Fibroblast of lung (primary cell): Measurements from ENCODE around the gene EYA2. TPM values are rescaled to one million over a fixed set of nuclear protein-coding genes. Genes with fewer than 3 reads are reported as not detected.

Experiments
- DNase-seq, 2 donors: peaks; one replicate each; pipeline versions ENCODE4 v3.0.0 to v3.0.0-alpha.2; 2010; ENCODE audit warnings: low read depth in 2 of 2
- H2AFZ ChIP-seq: 2 replicates; pipeline ENCODE4 v1.5.1; 2012; ENCODE audit warnings: low read length, control low read depth, inconsistent platforms
- H3K27ac ChIP-seq: 2 replicates; pipeline ENCODE4 v1.5.1; 2011; ENCODE audit warnings: low read length, control low read depth; ENCODE audit not compliant: insufficient read depth
- H3K27me3 ChIP-seq: 2 replicates; pipeline ENCODE4 v1.5.1; 2011; ENCODE audit warnings: mild to moderate bottlenecking, low read length; ENCODE audit not compliant: control insufficient read depth, insufficient read depth
- H3K36me3 ChIP-seq: 2 replicates; pipeline ENCODE4 v1.5.1; 2011; ENCODE audit warnings: low read length; ENCODE audit not compliant: control insufficient read depth, insufficient read depth
- H3K4me1 ChIP-seq: 2 replicates; pipeline ENCODE4 v1.5.1; 2011; ENCODE audit warnings: low read length; ENCODE audit not compliant: control insufficient read depth, insufficient read depth; ENCODE audit errors: extremely low read depth
- H3K4me2 ChIP-seq: 2 replicates; pipeline ENCODE4 v1.5.1; 2011; ENCODE audit warnings: low read length, control low read depth; ENCODE audit not compliant: insufficient read depth; ENCODE audit errors: extremely low read depth
- H3K4me3 ChIP-seq, 4 experiments: fragments of 200-600 bp in 1 of 4; sonication (generic) in 1 of 4; replicated peaks in 1 of 4; 2 replicates each; pipeline ENCODE4 v1.5.1; 2011 to 2016; ENCODE audit warnings: low read length in 4 of 4, low read depth in 3 of 4, mild to moderate bottlenecking in 3 of 4, control low read depth in 2 of 4, inconsistent platforms in 1 of 4, mixed read lengths in 1 of 4; ENCODE audit not compliant: insufficient read depth in 1 of 4; ENCODE audit errors: control extremely low read depth in 1 of 4
- H3K79me2 ChIP-seq: 2 replicates; pipeline ENCODE4 v1.5.1; 2012; ENCODE audit warnings: mild to moderate bottlenecking, low read length, inconsistent platforms; ENCODE audit not compliant: control insufficient read depth, insufficient read depth
- H3K9ac ChIP-seq: 2 replicates; pipeline ENCODE4 v1.5.1; 2011; ENCODE audit warnings: mild to moderate bottlenecking, low read length, control low read depth; ENCODE audit not compliant: insufficient read depth
- H3K9me3 ChIP-seq: 2 replicates; pipeline ENCODE4 v1.5.1; 2012; ENCODE audit warnings: low read depth, low read length; ENCODE audit not compliant: control insufficient read depth, insufficient read depth
- H4K20me1 ChIP-seq: 2 replicates; pipeline ENCODE4 v1.5.1; 2011; ENCODE audit warnings: low read length; ENCODE audit not compliant: control insufficient read depth, insufficient read depth; ENCODE audit errors: extremely low read depth
- CTCF ChIP-seq, 2 donors: IDR thresholded peaks in 1 of 2; conservative IDR thresholded peaks in 1 of 2; 1 replicate in 1 of 2; 2 replicates in 1 of 2; pipeline ENCODE4 v1.5.1; 2011 to 2012; ENCODE audit warnings: low read length in 2 of 2, control low read depth in 1 of 2, inconsistent platforms in 1 of 2, low read depth in 1 of 2, mild to moderate bottlenecking in 1 of 2
- EZH2 ChIP-seq: IDR thresholded peaks from 2 replicates; pipeline ENCODE4 v1.5.1; 2012; ENCODE audit warnings: low read length, control low read depth, mild to moderate bottlenecking; ENCODE audit errors: missing control alignments
- polyA plus RNA-seq, 2 donors: library from polyadenylated mRNA; depleted of rRNA in 1 of 2; stranded (reverse) in 1 of 2; unstranded in 1 of 2; fragments of >200 nt; gene quantifications; 2 replicates each; pipeline ENCODE4 v1.2.1, GENCODE V29; 2011 to 2012; ENCODE audit warnings: missing spikeins in 1 of 2
- total RNA-seq: library from RNA; depleted of rRNA; stranded (reverse); fragments of >200 nt; gene quantifications from 2 replicates; pipeline ENCODE4 v1.2.1, GENCODE V29; 2014

Gene EYA2
- total and polyA plus RNA-seq, 2 donors (not counting 1 experiment from before 2014, with no cell fraction given), result 0.37 to 1.7 TPM

DNA sequence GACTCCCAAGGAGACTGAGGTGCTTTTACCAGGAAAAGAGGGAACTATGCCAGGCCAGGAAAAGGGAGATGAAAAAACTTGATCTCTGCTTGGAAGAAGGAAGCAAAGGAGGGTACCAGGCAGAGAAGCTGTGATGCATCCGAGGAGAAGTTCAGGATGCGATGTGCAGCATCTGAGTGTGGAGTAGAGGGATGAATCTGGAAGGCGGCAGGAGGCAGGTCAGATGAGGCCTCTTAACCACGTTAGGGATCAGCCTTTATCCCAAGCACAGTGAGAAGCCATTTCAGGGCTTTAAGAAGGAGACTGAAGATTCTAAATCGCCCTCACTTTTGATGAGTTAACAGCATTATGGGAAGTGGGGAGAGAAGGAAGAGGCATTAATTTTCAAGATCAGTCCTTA lies 44.9 kb upstream of the EYA2 start:
- H3K4me3 ChIP-seq, result no peak overlapping the region
- no peaks in the 10 kb centered on the region for H3K79me2 ChIP-seq
- H3K4me2 ChIP-seq, result no peak overlapping the region
- DNase-seq, result no peak
- no peaks in the 10 kb centered on the region for H4K20me1 ChIP-seq
- H2AFZ ChIP-seq, result no peak overlapping the region
- H3K9me3 ChIP-seq, result no peaks in the 10 kb centered on the region
- H3K36me3 ChIP-seq, result no peaks in the 10 kb centered on the region
- H3K4me1 ChIP-seq, result no peaks in the 10 kb centered on the region
- TF ChIP-seq EZH2, result no peak
- no peak for TF ChIP-seq CTCF (conservative IDR thresholded peaks at IDR 0.05 in 1 of 2, IDR thresholded peaks at IDR 0.05 in 1 of 2; ENCODE audit: low read depth in 1 of 2, low read length in 2 of 2)
- no peak overlapping the region for H3K27ac ChIP-seq
- H3K27me3 ChIP-seq, result no peaks in the 10 kb centered on the region
- no peak overlapping the region for H3K9ac ChIP-seq

GRCh38 chr20:46850416-46850815 lies 44.2 kb upstream of the EYA2 start:
- Histone ChIP-seq H3K9ac (no peak overlapping the region), H3K4me3 (no peak overlapping the region), H3K9me3 (no peaks in the 10 kb centered on the region), H3K4me2 (no peak overlapping the region), H3K79me2 (no peaks in the 10 kb centered on the region), H3K27me3 (no peaks in the 10 kb centered on the region), H3K4me1 (no peaks in the 10 kb centered on the region), H4K20me1 (no peaks in the 10 kb centered on the region), H3K36me3 (no peaks in the 10 kb centered on the region), H2AFZ (no peak overlapping the region), H3K27ac (no peak overlapping the region)
- DNase-seq, result no peak
- TF ChIP-seq EZH2, result no peak
- TF ChIP-seq CTCF (conservative IDR thresholded peaks at IDR 0.05 in 1 of 2, IDR thresholded peaks at IDR 0.05 in 1 of 2; ENCODE audit: low read depth in 1 of 2, low read length in 2 of 2), result no peak

- H3K4me2 ChIP-seq, result no peak overlapping the region
- H3K4me3 ChIP-seq, result no peak overlapping the region
- no peaks in the 10 kb centered on the region for H3K79me2 ChIP-seq
- H3K9me3 ChIP-seq, result no peaks in the 10 kb centered on the region
- H4K20me1 ChIP-seq, result no peaks in the 10 kb centered on the region
- H2AFZ ChIP-seq, result no peak overlapping the region
- no peaks in the 10 kb centered on the region for H3K27me3 ChIP-seq
- H3K36me3 ChIP-seq, result no peaks in the 10 kb centered on the region
- no peak overlapping the region for H3K9ac ChIP-seq
- H3K4me1 ChIP-seq, result no peaks in the 10 kb centered on the region
- H3K27ac ChIP-seq, result no peak overlapping the region
- TF ChIP-seq EZH2 (no peak), CTCF (conservative IDR thresholded peaks at IDR 0.05 in 1 of 2, IDR thresholded peaks at IDR 0.05 in 1 of 2; ENCODE audit: low read depth in 1 of 2, low read length in 2 of 2) (no peak)
- DNase-seq, result no peak
Measured at GRCh38 chr20:46850896-46851295, 43.7 kb upstream of the EYA2 start.
